Measurements from ENCODE around the gene EFHC1.

EFHC1 gene

DNA sequence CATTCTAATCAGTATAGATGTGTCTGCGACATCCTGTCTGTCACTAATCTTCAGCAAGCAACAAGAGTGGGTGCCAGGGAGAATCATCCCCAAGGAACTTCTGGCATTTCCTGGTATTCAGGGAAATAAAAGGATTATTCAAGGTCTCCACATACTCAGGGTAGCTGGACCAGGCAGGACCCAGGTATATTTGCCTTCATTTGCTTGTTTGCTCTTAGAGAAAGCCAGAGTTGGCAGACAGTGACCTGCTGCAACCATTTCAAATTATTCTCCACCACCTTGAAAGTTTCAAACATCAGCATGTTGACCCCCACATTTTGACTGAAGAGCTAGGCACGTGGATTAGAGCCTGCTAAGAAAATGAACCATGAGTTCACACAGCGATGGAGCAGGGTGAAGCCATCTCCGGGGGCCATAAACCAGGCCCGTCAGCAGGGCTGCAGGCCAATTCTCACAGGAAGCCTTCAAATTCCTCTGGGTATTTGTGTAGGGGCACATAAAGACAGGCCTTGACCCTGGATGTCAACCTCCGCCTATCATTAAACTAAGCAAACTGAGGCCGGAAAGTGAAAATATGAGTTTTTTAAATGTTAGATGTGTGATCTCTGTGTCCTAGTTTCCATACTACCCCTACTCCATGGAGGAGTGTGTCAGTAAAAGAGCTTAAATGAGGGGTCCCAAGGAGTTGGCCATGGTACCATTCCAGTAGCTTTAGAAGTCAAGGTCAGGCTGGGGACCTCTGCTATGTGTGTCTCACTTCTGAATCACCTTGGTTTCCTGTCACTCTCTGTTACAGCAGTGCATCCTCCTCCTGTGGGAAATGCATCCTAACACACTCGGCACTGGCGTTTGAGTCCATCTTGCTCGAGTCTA lies 123.8 kb downstream of the EFHC1 start:
- no peak overlapping the region for H3K4me3 ChIP-seq (ENCODE audit: control insufficient read depth, low read depth, low read length)
- TF ChIP-seq, protein P1, sequence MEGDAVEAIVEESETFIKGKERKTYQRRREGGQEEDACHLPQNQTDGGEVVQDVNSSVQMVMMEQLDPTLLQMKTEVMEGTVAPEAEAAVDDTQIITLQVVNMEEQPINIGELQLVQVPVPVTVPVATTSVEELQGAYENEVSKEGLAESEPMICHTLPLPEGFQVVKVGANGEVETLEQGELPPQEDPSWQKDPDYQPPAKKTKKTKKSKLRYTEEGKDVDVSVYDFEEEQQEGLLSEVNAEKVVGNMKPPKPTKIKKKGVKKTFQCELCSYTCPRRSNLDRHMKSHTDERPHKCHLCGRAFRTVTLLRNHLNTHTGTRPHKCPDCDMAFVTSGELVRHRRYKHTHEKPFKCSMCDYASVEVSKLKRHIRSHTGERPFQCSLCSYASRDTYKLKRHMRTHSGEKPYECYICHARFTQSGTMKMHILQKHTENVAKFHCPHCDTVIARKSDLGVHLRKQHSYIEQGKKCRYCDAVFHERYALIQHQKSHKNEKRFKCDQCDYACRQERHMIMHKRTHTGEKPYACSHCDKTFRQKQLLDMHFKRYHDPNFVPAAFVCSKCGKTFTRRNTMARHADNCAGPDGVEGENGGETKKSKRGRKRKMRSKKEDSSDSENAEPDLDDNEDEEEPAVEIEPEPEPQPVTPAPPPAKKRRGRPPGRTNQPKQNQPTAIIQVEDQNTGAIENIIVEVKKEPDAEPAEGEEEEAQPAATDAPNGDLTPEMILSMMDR (conservative IDR thresholded peaks at IDR 0.05; ENCODE audit: control insufficient read depth, insufficient read depth, low read depth, low read length) = no peak
- peak; percentile 56 for DNase-seq (ENCODE audit: low read depth)

DNA sequence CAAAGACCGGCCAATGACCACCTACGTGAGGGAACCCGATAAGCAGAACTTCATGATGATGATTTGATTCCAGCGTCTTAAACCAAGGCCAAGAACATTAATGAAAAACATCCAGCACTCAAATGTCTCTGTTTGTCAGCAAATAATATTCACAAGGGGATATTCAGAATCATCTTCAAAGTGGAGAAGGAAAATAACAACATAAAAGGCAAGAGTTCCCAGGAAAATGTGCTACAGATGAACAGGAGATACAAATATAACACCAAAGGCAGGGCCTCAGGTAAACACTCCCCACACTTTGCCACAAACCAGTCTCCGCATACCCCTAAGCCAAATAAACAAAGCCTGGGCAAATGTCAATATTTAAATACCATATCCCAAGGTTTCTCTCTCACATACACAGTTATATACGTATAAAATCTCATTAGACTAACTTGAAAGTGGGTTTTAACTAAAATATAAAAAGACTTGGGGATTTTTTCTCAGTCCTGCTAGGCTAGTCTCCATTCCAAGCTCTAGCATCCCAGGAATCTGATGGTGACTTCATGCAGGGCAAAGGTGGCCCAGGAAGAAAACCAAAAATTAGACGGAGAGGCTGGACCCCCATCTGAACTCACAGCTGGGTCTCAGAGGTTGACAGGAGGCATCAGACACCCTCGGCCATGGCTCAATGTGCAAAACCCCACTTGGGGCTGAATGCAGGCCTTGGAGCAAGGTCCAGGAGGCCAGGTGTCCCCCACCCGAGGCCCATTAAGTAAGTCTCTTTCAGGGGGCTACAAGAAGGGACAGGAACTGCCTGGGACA lies 124.7 kb downstream of the EFHC1 start:
- DNase-seq (ENCODE audit: low read depth) = peak; percentile 61
- TF ChIP-seq, protein P1 (conservative IDR thresholded peaks at IDR 0.05; ENCODE audit: control insufficient read depth, insufficient read depth, low read depth, low read length) = no peak
- no peak overlapping the region for H3K4me3 ChIP-seq (ENCODE audit: control insufficient read depth, low read depth, low read length)

DNA sequence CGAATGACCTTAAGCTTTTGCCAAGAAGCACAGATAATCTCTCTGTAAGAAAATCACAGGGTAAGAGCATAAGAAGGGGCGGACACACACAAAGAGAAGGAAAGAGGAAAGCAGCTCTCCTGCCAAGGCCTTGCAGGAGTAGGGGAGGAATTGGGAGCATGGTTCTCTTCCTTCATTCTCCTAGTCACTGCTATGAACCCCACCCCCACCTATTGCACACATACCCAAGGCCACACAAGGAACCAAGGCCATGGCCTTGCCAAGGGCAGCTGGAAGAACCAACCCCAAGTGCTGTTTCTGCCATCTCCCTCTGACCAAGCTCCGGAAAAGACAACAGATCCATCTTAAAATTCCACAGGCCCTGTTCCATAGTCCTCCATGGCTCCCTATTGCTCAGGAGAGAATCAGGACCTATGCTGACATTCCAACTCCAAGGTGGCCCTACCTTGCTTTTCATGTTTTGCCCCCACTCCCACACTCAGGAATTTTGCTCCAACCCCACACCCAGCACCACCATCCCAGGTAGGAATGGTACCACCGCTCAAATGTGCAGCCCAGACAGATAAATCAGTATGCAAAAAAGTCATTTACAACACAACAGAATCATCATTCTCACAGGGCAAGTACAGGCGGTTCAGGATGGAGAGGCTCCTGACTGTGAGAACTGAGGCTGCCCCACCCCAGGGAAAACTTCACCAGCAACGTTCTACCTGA lies 125.4 kb downstream of the EFHC1 start:
- no peak for DNase-seq (ENCODE audit: low read depth)
- TF ChIP-seq, protein P1 (conservative IDR thresholded peaks at IDR 0.05; ENCODE audit: control insufficient read depth, insufficient read depth, low read depth, low read length) = no peak
- H3K4me3 ChIP-seq (ENCODE audit: control insufficient read depth, low read depth, low read length) = no peak overlapping the region

DNA sequence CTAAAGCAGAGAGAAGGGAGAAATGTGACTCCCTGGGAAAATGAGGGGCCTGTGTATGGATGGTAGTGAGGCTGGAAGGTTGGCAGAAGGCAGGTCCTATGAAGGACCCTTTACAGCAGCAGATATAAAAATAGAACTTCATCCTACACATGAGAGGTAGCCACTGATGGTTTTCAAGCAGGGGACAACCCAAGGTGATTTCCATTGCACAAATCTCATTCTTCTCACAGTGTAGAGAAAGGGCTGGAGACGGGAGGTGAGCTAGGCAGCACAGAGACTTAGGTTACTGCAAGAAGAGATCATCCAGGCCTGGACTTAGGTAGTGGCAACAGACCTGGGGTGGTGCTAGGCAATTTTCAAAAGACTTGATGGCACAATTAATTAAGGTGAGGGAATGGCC lies 126.0 kb downstream of the EFHC1 start:
- TF ChIP-seq, protein P1 (conservative IDR thresholded peaks at IDR 0.05; ENCODE audit: control insufficient read depth, insufficient read depth, low read depth, low read length) = no peak
- DNase-seq (ENCODE audit: low read depth) = no peak
- no peak overlapping the region for H3K4me3 ChIP-seq (ENCODE audit: control insufficient read depth, low read depth, low read length)

DNA sequence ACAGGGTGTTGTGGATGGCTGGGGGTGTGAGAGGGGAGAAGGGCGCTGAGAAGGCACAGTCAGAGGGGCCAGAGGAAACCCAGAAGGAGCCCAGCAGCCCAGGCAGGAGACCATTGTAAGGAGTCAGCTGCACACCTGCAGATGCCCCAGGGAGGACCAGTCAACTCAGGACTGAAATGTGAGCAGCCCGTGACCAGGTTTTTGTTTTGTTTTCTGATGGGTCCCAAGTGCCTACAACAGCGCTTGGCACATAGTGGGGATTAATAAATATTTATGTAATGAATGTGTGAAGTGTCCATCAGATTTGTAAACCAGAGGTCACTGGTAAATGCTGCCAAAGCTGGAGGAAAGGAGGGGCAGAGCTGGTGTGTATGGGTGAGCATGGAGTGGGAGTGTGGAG lies 126.5 kb downstream of the EFHC1 start:
- H3K4me3 ChIP-seq (ENCODE audit: control insufficient read depth, low read depth, low read length) = no peak overlapping the region
- DNase-seq (ENCODE audit: low read depth) = no peak
- TF ChIP-seq, protein P1 (conservative IDR thresholded peaks at IDR 0.05; ENCODE audit: control insufficient read depth, insufficient read depth, low read depth, low read length) = no peak

DNA sequence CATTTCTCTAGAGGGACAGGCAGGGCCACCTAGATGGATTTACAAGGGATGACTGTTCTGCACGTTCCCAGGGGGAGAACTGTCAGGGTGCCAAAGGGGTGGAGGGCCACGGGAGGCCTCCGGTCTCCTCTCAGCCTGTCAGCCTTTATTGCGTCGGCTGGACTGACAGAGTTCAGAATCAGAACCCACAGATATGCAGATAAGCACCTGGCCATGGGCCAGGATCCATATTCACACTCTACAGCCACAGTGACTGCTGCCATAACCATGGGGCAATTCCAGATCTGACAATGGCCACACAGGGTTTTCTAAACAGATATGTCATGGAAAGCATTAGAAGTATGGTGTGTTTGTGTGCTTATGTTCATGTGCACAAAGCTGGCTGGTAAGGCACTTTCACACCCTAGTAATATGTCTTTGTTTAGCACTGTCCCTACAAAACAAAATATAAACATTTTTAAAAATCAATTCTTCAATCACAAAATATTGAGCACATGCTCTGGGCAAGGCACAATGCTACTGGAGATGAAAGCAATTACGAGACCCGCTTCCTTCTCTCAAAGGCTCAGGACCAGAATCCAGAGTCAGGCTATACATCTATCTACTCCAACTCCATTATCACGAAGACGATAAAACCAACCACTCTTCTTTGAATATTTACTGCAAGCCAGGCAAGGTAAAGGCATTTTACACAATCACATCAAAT lies 127.7 kb downstream of the EFHC1 start:
- TF ChIP-seq, protein P1 (conservative IDR thresholded peaks at IDR 0.05; ENCODE audit: control insufficient read depth, insufficient read depth, low read depth, low read length) = no peak
- DNase-seq (ENCODE audit: low read depth) = peak; percentile 66
- H3K4me3 ChIP-seq (ENCODE audit: control insufficient read depth, low read depth, low read length) = no peak overlapping the region
